ENCODE measurements around the gene UBE2H.
"Not testable (repeated sequence)": the region's sequence is repeated elsewhere in the genome, so short reads cannot be mapped to it uniquely, and the experiment has no call there.

Gene UBE2H

DNA sequence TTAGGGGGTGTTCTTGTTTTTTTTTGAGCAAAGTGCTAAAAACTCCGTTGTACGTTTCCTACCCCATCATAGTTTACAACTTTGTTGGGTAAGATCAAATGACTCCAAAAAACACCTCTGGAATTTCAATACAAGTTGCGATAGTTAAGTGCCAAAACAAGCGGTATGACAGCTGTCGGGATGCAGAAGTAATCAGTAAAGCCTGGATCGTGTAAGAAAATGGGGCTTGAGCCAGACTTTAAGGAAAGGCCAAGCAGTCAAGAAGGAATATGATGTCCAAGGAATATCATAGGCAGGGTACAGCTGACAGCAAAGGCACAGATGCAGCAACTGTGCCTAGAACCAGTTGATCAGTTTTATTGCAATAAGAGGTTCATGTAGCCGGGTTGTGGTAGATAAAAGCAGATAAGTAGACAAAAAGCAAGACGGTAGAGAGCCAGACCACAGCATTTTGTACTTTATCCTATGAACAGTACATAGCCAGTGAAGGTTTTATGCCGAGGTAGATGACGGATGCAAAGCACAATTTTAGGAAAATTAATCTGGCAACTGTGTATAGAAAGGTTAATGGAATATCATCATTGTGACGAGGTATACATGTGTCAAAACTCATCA, 45.5 kb downstream of the UBE2H start:
- no peak for DNase-seq (ENCODE audit: low spot score)

DNA sequence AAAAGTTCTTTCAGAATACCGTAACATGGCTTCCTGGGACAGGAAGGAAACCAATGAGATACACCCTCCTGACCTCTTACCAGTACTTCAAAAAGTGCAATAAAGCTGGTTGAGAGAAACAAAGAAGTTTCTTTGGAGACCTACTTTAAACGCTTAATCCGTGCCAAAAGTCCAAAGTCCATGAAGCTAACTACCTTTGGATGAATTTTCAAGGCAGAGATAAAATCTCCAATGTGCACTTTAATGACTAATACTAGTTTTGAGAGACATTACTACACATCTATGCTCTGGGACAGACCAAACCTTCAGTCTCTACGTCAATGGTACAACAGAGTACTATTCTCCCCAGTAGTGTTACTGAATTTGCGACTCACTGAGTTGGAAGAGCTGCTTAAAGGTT, 46.1 kb downstream of the UBE2H start:
- DNase-seq (ENCODE audit: low spot score), result no peak

DNA sequence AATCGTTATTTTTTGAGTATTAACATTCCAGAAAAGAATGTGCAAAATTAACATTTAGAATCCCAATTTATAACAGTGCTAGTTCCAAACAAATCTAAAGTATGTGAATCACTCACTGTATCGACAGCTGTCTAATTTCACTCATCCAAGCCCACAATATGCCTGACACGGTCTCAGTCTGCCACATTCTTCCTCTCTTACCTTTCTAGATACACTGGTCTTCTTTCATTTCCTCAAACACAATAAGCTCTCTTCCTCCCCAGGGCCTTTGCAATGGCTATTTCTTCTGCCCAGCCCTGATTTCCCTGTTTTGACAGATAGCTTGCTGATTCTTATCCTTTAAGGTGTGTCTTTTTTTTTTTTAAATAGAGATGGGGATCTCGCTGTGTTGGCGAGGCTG, 48.8 kb downstream of the UBE2H start:
- no peak for DNase-seq (ENCODE audit: low spot score)

DNA sequence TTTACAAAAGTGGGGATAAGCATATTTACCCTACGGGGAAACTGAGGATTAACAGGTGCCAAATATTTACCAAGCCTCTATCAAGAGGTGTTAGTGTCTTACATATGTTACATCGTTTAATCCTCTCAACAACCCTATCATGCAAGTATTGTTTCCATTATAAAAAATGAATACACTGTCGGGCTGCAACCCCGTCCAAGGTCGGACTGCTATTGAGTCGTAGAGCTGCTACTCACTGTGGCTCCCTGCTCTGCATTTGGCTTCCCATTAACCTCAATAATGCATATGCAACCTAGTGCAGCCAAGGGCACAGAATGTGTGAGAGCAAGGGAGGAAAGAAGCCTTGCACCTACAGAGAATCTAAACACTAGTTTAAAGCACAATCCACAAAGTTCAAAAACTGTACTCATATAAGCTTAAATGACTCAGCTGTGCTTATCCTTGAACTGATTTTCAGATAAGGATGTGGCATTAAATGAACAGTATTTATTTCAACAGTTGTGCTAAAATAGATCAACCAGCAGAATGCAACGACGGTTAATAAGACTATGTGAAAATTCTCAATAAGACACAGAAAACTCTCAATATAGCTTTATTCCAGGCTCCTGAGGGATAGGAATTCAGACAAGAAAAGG, 49.9 kb downstream of the UBE2H start:
- DNase-seq (ENCODE audit: low spot score), result no peak

DNA sequence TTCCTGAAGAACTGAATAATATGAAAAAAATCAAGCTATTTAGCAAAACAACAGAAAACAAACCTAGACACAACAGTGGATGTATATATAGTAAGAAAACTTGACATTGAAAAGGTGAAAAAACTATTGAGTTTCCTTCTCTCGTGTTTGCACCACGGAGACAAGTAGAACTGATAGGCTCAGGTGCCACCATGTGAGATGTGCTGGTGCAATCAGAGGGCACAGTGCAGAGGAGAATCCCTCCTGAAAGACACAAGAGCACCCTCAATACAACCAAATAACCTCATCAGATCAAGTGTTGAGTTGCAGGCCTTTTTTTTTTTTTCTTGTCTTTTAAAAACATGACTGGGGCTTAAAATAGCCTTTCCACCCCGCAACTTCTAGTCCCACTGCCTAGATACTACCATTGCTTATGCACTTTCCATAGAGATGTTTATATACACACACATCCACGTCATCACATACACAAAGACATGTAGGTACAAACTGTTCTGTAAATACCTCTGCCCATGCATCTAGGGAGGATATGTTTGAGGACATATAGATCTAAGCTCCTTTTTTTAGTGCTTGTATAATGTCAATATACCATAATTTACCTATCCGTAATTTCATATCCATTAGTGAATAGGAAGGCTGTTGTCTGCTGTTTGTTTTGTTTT, 54.1 kb downstream of the UBE2H start:
- DNase-seq (ENCODE audit: low spot score), result no peak

DNA sequence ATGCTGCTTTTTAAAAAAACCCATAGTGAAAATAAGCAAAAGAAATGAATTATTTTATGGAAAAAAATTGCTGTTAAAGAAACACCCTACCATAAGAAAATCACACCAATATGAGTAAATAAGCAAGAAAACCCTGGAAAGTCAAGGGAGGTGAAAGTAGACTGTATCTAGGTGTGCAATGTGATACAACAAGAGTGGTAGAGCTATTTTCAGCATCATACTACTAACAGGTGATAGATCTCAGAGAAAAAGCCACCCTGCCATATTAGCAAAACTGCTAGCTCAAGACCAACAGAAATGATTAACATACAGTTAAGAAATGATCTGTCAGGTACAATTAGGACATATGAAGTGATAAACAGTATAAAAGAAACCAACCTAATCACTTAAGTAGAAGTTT, 54.8 kb downstream of the UBE2H start:
- DNase-seq (ENCODE audit: low spot score), result no peak

DNA sequence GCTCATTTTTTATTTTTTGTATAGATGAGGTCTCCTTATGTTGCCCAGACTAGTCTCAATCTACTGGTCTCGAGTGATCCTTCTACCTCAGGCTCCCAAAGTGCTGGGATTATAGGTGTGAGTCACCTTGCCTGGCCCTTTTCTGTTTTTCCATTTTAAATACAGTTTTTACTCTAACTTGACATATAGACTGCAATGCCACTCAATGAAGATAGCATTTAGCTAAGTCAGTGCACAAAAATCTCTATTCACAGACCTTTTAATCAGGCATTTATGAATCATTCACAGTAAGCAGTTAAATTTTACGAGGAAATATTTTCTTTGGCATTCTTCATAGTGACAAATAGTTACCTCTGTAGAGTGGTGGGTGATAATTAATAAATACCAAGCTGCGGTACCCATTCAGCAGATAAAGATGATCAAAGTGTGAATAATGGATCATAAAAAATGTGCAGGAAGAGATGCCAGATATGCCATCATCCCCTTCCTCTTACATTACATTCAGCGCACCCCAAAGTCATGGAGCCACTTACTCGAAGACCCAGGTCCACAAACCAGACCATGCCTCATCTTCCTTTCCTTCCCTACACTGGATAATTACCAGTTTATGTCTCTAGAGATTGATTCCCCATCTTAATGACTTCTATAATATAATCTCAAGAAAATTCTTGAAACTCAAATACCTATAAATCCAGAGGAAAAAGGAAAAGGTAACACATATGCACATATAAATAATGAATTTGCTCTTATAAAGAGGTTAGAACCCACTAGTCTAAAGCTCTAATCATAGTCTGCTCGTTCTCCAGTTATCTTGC, 56.0 kb downstream of the UBE2H start:
- no peak for DNase-seq (ENCODE audit: low spot score)

DNA sequence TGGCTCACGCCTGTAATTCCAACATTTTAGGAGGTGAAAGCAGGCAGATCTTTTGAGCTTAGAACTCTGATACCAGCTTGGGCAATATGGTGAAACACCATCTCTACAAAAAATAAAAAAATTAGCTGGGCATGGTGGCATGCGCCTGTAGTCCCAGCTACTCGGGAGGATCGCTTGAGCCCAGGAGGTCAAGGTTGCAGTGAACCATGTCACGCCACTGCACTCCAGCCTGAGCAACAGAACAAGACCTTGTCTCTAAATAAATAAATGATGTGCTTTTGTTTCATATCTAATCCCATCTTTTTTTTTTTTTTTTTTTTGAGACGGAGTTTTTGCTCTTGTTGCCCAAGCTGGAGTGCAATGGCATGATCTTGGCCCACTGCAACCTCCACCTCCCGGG, 58.6 kb downstream of the UBE2H start:
- not testable (repeated sequence) for DNase-seq (ENCODE audit: low spot score)

DNA sequence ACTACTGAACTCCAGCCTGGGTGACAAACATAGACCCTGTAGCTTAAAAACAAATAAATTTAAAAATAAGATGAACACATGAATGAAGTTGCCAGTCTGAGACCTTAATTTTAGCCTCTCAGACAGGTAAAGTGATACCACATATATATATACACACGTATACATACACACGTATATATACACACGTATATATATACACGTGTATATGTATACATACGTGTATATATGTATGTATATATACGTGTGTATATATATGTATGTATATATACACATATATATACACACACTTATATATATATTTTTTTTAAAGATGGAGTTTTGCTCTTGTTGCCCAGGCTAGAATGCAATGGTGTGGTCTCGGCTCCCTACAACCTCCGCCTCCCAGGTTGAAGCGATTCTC, 62.7 kb downstream of the UBE2H start:
- no peak for DNase-seq (ENCODE audit: low spot score)

DNA sequence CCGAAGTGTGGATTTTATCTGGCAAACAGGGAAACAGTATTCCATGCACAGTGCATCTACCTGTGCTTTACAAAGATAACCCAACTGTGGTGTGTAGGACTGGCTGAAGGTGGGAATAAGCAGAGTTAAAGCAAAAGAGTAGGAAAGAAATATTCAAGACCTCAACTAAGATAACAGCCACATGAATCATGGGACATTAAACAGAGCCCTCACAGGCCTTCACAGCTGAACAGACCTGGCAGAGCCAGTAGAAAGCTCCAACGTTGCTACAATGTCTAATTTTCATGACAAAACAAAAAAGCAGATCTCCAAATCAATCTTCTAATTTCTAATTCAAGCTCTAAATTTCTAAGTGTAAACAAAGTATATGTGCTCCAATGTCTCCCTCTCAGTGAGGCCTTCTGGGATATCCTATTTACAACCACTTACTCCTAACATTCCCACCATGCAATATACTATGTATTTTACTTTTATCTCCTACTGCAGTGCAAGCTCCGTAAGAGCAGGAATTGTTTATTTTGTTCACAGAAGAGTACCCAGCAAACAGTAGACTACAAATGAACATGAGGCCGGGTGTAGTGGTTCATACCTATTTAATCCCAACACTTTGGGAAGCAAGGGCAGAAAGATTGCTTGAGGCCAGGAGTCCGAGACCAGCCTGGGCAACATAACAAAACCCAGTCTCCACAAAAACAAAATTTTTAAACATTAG, 63.5 kb downstream of the UBE2H start:
- no peak for DNase-seq (ENCODE audit: low spot score)

DNA sequence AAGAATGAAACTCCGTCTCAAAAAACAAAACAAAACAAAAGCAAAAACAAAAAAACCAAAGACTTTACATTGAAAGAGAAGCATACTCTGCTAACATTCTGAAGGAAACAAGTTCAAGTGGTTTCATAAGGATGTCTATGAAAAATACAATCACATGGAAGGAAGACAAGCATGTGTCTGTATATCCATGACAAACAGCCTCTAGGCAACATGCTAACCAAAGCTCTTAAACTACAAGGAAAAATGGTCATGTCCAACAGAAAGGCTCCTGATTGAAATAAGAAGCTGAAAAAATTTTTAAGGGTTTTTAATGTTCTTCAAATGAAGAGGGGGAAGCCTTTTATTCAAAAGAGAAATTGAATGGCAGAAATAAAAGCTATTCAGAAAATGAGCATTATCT, 64.9 kb downstream of the UBE2H start:
- no peak for DNase-seq (ENCODE audit: low spot score)

DNA sequence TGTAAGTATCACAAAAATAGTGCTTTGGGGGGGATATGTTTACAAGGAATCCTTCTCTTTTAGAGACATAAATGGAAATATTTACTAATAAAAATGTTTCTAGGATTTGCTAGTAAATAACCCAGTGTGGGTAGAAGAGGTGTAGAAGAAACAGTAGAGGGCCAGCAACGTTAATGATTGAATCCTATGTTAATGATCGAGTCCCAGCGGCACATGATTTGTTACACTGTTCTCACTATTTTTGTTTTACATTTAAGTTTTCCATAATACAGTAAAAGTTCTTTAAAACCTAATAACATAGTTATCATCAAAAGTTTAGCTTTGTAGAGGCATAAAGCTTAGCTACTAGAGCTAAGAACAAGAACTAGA, 66.0 kb downstream of the UBE2H start:
- DNase-seq (ENCODE audit: low spot score), result no peak

DNA sequence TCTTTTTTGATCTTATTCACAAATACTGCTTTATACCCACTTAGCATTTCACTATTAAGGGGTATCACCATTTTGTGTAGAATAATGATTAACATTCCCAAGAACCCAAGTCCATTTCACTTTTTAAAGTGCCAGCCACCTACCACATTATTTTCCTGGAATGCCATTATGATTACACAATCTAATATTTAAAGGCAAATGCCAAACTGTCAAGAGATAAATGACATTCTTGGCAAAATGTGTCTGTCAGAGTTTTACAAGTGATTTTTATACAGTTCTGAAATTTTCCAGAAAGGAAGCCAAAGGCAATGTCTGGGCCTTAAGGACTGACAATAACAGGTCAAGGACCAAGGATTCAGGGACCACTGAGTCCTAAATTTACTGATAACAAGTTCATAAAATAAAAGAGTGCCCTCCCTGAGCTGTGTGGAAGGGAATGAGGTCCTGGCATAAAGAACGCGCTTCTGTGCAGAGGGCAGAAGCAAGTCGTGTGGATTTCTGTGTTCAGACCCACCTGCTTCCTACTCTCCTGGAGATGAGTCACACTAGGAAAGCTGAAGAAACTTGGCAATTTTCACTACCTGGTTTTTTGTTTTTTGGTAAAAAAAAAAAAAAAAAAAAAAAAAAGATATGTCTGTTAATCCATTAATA, 66.5 kb downstream of the UBE2H start:
- DNase-seq (ENCODE audit: low spot score), result no peak

DNA sequence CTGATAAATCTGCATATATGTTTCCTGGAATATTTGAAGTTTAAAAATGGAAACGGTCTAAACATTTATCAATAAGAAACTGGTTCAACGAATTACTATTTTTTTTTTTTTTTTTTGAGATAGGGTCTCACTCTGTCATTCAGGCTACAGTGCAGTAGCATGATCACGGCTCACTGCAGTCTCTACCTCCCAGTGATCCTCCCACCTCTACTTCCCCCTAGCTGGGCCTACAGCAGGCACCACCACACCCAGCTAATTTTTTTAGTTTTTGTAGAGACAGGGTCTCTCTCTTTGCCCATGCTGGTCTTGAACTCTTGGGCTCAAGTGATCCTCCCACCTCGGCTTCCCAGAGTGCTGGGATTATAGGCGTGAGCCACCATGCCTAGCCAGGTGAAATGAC, 68.3 kb downstream of the UBE2H start:
- DNase-seq (ENCODE audit: low spot score), result no peak

DNA sequence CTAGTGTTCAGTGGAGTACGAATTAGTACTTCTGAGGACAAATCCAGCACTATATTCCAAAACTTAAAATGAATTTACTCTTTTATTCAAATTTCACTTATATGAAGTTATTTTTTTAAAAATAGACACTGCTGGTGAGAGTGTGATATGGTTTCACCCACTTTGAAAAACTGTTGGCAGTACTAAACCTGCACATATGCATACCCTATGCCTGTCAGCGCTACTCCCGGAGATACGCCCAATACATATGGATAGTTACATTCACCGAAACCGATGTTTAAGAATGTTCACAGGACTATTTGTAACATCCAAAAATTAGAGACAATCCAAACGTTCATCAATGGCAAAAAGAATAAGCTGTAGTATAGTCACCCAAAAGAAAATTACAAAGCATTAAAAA, 69.6 kb downstream of the UBE2H start:
- no peak for DNase-seq (ENCODE audit: low spot score)

DNA sequence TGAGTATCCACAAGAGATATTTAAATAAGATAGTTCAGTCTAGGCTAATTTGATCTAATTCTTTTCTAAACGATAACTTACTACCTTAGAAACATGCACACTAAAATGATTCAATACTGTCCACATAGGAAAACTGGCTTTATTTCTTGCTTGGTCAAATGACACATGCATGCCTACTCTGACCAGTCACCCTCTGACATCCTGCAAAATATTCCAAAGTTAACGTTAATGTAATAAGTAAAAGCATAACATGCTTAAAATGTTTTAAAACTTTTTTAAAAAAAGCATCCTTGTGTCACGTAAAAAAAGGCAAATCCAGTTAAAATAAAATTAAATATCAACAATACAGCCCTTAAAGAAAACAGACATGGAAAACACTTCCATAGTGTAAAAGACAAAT, 70.2 kb downstream of the UBE2H start:
- no peak for DNase-seq (ENCODE audit: low spot score)

DNA sequence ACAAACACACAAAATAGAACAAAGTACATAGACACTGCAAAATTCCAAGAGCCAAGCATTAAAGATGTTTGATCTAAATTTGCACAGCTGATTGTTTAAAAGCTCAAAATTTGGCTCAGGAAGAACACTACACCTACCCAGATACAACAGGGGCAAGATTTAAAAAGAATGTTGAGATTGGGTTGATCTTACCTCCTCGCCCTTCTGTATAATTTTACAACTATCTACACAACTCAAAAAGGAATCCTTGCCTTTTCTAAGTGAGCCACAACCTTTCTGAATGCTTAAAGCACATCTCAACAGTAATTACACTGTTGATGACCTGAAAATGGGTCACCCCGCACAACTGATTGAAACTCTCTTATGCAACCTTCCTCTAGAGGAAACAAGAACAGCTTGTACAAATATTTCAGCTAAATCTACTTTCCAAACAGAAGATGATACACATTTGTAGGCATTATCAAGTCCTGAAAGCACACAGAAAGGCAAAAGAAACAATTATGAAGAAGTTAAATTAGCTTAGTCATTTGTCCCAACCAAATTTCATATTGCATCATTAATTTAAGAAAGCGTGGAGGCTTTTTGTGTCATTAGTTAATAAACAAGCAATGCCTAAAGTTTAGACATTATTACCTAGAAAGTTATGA, 75.5 kb downstream of the UBE2H start:
- no peak for DNase-seq (ENCODE audit: low spot score)

DNA sequence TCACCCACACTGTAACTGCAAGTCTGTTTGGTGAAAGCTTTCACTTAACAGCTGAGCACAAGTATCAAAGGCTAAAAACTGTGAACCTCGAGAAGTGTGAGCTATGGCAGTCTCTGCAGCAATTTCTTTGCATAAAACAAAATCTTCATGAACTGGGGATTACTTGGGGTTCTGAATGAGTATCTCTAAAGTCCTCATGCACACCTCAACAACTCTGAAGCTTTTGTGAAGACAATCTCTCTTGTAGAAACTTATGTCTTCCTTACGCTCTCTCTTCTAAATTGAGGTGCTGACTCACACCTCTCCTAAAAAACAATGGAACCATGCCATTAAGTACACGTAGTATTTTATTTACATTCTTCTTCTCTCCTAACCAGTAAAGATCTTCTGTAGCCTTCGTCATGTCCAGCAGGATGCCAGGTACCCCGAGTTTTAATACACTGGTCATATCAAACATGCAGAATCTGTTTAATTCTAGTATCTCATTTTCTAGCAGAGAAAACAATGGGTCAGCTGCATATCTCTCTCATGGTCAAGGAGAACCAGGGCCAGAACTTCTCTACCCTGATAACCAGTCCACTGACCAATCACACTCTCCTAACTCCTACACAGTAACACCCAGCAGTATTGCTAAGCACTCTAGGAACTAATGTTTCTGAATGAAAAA, 76.9 kb downstream of the UBE2H start:
- DNase-seq (ENCODE audit: low spot score), result no peak

DNA sequence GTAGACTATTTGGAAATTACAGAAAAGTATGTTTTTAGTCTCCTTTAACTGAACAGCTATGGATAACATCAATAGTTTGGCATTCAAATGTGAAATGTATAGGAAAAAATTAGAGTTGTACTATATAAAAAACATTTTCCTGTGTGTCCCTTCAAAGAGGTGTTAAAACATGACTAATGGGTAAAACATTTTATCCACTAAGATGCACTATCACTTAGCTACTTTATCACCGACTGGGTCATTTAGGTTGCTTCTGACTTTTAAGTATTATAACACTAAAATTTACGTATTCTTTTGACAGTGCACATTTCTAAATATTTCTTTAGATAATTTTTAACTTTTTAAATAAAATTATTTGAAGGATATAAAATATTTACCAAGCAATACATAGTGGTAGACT, 77.6 kb downstream of the UBE2H start:
- no peak for DNase-seq (ENCODE audit: low spot score)

DNA sequence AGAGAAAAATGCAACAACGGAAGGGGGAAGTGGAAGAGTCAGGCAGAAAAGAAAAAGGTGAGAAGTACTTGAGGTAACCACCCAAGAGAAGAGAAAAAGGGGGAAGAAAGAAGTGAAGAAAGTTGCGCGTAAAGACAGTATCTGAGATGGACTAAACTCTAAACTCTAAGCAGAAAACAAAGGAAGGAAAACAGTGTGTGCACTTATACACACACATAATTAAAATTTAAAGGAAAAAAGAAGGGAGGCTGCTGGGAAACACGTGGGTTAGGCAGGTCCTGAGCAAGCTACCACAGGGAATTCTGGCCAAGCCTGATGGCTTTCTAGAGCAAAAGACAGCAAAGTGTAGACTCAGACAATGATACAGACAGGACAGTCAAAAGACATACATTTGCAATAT, 78.0 kb downstream of the UBE2H start:
- DNase-seq (ENCODE audit: low spot score), result no peak

DNA sequence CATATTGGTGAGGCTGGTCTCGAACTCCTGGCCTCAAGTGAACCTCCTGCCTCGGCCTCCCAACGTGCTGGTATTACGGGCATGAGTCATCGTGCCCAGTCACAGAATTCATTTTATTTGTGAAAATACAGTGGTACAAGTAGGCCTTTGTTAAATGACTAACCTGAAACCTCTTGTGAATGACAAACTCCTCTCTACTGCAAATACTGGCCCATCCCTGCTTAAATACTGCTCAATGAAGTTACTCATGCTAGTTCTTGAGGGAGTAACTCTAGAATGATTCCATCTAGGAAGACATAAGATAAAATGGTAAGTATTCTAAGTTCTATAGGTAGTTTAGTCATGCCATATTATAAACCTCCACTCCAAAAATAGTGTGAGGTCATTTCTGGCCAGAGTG, 80.7 kb downstream of the UBE2H start:
- no peak for DNase-seq (ENCODE audit: low spot score)
